Fibroblast of mammary gland (primary cell): ENCODE results near the gene GSK3B.
A peak's percentile ranks its signal among the peaks of the same experiment; 100 is the strongest.

Experiments
- DNase-seq: peaks from one replicate; pipeline ENCODE4 v3.0.0-alpha.2; 2010; ENCODE audit warnings: low read depth
- H3K4me3 ChIP-seq: 2 replicates; pipeline ENCODE4 v1.5.1; 2011; ENCODE audit warnings: low read depth, mild to moderate bottlenecking, low read length, moderate library complexity; ENCODE audit not compliant: control insufficient read depth
- CTCF ChIP-seq: conservative IDR thresholded peaks from 2 replicates; pipeline ENCODE4 v1.5.1; 2011; ENCODE audit warnings: low read depth, low read length, inconsistent platforms; ENCODE audit not compliant: control insufficient read depth, insufficient read depth

GSK3B gene

GRCh38 chr3:120114376-120114775, 20.1 kb upstream of the GSK3B start:
- H3K4me3 ChIP-seq, result no peak overlapping the region
- no peak for TF ChIP-seq CTCF
- DNase-seq, result no peak

DNA sequence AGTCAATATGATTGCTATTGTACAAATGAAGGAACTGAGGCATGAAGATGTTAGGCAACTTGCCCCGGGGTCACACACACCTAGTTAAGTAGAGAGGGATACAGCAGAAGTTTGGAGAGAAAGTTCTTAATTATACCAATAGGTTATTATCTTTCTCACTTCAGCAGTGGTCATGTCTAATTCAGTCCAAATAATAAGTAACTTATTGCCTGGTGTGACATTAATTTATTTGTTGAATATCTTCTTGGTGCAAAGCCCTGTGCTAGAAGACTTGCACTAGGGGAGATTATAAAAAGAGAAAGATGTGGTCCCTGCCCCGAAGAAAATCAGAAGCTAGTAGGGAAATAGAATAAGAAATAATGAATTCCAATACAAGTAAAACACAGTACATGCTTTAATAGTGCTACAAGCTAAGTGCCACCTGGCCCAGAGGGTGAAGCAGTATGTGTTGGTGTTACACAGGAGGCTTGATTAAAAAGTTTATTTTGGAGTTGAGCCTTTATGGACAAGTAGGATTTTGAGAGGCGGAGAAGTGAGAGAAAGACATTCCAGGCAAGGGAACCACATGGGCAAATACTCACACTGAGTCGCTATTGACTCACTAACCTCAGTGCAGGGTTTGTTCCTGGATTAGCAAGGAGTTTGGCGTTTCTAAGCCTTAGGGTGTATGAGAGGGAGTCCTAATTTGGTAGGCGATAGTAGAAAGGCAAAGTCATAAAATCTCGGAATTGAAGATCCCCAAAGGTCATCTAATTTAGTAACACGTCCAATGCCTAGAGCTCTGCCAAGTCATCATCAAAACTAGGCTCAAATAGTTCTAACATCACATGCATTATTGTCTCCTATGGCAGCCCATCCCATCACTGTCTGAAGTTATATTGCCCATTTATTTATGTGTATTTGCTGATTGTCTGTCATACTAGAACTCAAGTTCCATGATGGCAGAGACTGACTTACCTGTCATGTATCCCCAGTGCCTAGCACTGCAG, 19.2 kb upstream of the GSK3B start:
- peak; percentile 86 for DNase-seq
- no peak for TF ChIP-seq CTCF
- H3K4me3 ChIP-seq, result no peak overlapping the region

GRCh38 chr3:120111898-120112297, 17.7 kb upstream of the GSK3B start:
- TF ChIP-seq CTCF, result no peak
- no peak for DNase-seq
- H3K4me3 ChIP-seq, result no peak overlapping the region

GRCh38 chr3:120103276-120103675, 9.0 kb upstream of the GSK3B start:
- TF ChIP-seq CTCF, result no peak
- no peak overlapping the region for H3K4me3 ChIP-seq
- no peak for DNase-seq

GRCh38 chr3:120102674-120103073, 8.4 kb upstream of the GSK3B start:
- no peak for TF ChIP-seq CTCF
- no peak overlapping the region for H3K4me3 ChIP-seq
- DNase-seq, result no peak

GRCh38 chr3:120102232-120102631, 8.0 kb upstream of the GSK3B start:
- no peak for DNase-seq
- H3K4me3 ChIP-seq, result no peak overlapping the region
- no peak for TF ChIP-seq CTCF
